GM23338 (cell line): ENCODE results near the gene SETBP1.

ENCODE experiments used
- CREB1 ChIP-seq: fragments of 250-450 bp; sonication (Bioruptor Pico); IDR thresholded peaks from 2 replicates; pipeline ENCODE4 v1.5.0; 2020; ENCODE audit warnings: low read depth, mild to moderate bottlenecking, moderate library complexity
- EZH2 ChIP-seq: fragments of 200-600 bp; sonication (generic); IDR thresholded peaks from one replicate; pipeline ENCODE4 v1.8.0; 2017; ENCODE audit warnings: antibody characterized with exemption, mild to moderate bottlenecking, low read depth; ENCODE audit not compliant: unreplicated experiment
- EZH2phosphoT487 ChIP-seq: fragments of 200-600 bp; sonication (generic); IDR thresholded peaks from one replicate; pipeline ENCODE4 v1.8.1; 2018; ENCODE audit warnings: antibody characterized with exemption; ENCODE audit not compliant: unreplicated experiment
- JUNB ChIP-seq: IDR thresholded peaks from one replicate; pipeline ENCODE4 v1.6.1; 2016; ENCODE audit warnings: antibody characterized with exemption; ENCODE audit not compliant: unreplicated experiment
- NANOG ChIP-seq: IDR thresholded peaks from 2 replicates; pipeline ENCODE4 v1.6.1; 2016; ENCODE audit warnings: antibody characterized with exemption, borderline replicate concordance
- POLR2AphosphoS5 ChIP-seq: IDR thresholded peaks from 2 replicates; pipeline ENCODE4 v1.6.1; 2016; ENCODE audit warnings: antibody characterized with exemption, low read depth
- ZNF331 ChIP-seq: fragments of 250-450 bp; sonication (Bioruptor Pico); IDR thresholded peaks from 2 replicates; pipeline ENCODE4 v1.5.0; 2020; ENCODE audit warnings: low read depth, mild to moderate bottlenecking, moderate library complexity
- TF ChIP-seq, protein P1 (sequence below), 2 experiments: fragments of 200-600 bp in 1 of 2; sonication (generic) in 1 of 2; conservative IDR thresholded peaks; 2 replicates each; pipeline versions ENCODE4 v1.5.1 to v1.6.1; 2016 to 2017; ENCODE audit warnings: antibody characterized with exemption in 2 of 2, low read depth in 2 of 2, mild to moderate bottlenecking in 2 of 2, moderate library complexity in 1 of 2
- TF ChIP-seq, protein P2 (sequence below): IDR thresholded peaks from one replicate; pipeline ENCODE4 v1.6.1; 2018; ENCODE audit warnings: antibody characterized with exemption; ENCODE audit not compliant: unreplicated experiment
- TF ChIP-seq, protein P3 (sequence below): IDR thresholded peaks from 2 replicates; pipeline ENCODE4 v1.6.1; 2016; ENCODE audit warnings: antibody characterized with exemption

DNA sequence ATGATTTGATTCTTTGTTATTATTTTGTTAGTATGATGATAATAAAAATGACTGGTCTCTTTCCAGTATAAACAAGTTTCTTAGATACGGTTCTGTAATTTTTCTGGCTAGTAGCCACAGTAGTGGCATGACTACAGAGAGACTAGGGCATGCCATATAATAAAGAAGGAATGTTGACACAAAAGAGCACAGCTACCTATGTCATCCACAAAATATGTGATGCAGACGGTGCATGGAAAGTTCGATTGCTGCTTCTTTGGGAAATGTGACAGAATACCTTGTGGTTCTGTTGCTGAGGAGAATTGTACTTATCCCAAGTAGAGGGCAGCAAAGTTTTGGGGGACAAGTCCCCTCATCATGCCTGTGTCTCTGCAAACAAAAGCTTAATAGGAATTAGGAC, 26.1 kb upstream of the SETBP1 start:
- TF ChIP-seq, protein P1, sequence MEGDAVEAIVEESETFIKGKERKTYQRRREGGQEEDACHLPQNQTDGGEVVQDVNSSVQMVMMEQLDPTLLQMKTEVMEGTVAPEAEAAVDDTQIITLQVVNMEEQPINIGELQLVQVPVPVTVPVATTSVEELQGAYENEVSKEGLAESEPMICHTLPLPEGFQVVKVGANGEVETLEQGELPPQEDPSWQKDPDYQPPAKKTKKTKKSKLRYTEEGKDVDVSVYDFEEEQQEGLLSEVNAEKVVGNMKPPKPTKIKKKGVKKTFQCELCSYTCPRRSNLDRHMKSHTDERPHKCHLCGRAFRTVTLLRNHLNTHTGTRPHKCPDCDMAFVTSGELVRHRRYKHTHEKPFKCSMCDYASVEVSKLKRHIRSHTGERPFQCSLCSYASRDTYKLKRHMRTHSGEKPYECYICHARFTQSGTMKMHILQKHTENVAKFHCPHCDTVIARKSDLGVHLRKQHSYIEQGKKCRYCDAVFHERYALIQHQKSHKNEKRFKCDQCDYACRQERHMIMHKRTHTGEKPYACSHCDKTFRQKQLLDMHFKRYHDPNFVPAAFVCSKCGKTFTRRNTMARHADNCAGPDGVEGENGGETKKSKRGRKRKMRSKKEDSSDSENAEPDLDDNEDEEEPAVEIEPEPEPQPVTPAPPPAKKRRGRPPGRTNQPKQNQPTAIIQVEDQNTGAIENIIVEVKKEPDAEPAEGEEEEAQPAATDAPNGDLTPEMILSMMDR (conservative IDR thresholded peaks at IDR 0.05; ENCODE audit: low read depth in 2 of 2): no peak; a peak in 1 of 4 replicates
- TF ChIP-seq, protein P2, sequence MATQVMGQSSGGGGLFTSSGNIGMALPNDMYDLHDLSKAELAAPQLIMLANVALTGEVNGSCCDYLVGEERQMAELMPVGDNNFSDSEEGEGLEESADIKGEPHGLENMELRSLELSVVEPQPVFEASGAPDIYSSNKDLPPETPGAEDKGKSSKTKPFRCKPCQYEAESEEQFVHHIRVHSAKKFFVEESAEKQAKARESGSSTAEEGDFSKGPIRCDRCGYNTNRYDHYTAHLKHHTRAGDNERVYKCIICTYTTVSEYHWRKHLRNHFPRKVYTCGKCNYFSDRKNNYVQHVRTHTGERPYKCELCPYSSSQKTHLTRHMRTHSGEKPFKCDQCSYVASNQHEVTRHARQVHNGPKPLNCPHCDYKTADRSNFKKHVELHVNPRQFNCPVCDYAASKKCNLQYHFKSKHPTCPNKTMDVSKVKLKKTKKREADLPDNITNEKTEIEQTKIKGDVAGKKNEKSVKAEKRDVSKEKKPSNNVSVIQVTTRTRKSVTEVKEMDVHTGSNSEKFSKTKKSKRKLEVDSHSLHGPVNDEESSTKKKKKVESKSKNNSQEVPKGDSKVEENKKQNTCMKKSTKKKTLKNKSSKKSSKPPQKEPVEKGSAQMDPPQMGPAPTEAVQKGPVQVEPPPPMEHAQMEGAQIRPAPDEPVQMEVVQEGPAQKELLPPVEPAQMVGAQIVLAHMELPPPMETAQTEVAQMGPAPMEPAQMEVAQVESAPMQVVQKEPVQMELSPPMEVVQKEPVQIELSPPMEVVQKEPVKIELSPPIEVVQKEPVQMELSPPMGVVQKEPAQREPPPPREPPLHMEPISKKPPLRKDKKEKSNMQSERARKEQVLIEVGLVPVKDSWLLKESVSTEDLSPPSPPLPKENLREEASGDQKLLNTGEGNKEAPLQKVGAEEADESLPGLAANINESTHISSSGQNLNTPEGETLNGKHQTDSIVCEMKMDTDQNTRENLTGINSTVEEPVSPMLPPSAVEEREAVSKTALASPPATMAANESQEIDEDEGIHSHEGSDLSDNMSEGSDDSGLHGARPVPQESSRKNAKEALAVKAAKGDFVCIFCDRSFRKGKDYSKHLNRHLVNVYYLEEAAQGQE: no peak
- TF ChIP-seq, protein P3, sequence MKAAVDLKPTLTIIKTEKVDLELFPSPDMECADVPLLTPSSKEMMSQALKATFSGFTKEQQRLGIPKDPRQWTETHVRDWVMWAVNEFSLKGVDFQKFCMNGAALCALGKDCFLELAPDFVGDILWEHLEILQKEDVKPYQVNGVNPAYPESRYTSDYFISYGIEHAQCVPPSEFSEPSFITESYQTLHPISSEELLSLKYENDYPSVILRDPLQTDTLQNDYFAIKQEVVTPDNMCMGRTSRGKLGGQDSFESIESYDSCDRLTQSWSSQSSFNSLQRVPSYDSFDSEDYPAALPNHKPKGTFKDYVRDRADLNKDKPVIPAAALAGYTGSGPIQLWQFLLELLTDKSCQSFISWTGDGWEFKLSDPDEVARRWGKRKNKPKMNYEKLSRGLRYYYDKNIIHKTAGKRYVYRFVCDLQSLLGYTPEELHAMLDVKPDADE: no peak
- TF ChIP-seq EZH2 (no peak), EZH2phosphoT487 (no peak), POLR2AphosphoS5 (no peak), CREB1 (CRISPR knock-in tag) (no peak), JUNB (no peak), NANOG (no peak), ZNF331 (no peak)
